HUDEP-2 (cell line): ENCODE results near the gene CACNG7.

ENCODE experiments used
- DNase-seq, 76 experiments: peaks; one replicate each; lab custom pipeline; 2025; ENCODE audit not compliant: unreplicated experiment in 76 of 76; lab: John Stamatoyannopoulos, UW

The CACNG7 gene

DNA sequence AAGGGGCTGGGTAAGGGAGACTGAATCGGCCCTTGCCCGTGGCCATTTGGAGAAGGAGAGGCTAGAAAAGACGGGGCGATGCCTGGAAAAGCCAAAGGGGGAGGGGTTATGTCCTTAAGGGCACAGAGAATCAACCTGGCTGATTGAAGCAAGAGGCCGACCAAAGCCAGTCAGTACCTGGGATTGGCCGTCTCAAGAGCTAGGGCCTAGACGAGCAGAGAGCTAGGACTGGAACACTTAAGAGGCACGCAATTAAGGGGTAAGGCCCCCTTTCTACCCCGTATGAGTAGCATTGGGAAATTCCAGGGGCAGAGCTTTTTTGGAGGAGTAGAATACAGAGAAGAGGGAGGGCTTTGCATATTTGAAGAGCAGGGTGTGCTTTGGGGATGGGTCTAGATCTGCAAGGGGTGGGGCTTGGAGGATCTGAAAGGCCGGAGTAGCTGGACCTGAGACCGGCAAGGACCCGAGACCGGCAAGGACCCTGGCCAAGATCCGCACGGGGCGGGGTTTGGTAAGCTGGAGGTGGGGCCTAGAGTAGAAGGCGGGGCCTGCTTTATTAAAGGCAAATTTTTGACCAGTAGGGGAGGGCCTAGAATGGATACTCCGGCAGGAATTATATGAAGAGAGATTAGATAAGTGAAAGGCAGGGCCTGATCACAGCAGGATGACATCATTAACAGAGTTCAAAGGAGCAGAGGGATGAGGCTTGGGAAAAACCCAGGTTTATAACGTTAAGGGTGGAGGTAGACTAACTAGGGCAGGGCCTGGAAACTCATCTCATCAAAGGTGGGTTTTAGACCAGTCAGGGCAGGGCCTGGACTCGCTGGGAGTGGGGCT lies 71.7 kb downstream of the CACNG7 start:
- no peak for DNase-seq

- no peak for DNase-seq
Observed at GRCh38 chr19:53981376-53981951, 72.4 kb downstream of the CACNG7 start.

DNA sequence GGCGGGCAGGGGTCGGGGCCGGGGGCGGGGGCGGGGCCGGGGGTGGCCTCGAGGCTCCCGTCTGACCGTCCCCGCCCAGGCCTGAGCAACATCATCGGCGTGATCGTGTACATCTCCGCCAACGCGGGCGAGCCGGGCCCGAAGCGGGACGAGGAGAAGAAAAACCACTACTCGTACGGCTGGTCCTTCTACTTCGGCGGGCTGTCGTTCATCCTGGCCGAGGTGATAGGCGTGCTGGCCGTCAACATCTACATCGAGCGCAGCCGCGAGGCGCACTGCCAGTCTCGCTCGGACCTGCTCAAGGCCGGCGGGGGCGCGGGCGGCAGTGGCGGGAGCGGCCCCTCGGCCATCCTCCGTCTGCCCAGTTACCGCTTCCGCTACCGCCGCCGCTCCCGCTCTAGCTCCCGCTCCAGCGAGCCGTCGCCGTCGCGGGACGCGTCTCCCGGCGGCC lies 72.9 kb downstream of the CACNG7 start:
- DNase-seq: peak in 1 of 76 experiments; percentile 4

GRCh38 chr19:53982611-53983010 lies 73.5 kb downstream of the CACNG7 start:
- peak in 53 of 76 experiments; percentile 3 to 69 (median 42) for DNase-seq

- no peak for DNase-seq
Observed at GRCh38 chr19:53983457-53984289, 74.6 kb downstream of the CACNG7 start.

DNA sequence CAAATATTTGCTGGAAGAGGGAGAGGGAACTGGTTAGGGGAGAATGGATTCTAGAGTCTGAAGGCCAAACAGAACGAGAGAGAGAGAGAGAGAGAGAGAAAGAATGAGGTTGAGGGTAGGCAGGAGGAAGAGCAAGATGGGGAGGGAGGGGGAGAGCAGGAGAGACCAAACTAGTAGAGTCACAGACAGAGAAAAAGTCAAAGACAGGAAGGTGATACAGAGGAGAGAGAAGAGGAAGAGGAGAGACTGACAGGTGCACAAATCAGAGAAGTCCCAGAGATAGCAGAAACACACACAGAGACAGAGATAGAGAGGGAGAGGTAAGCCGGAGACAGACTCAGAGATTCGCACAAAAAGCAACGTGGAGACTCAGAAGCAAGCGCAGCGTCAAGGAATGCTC lies 76.8 kb downstream of the CACNG7 start:
- no peak for DNase-seq

GRCh38 chr19:53988981-53989380 lies 79.9 kb downstream of the CACNG7 start:
- DNase-seq: no peak

GRCh38 chr19:53989600-53990533 lies 80.8 kb downstream of the CACNG7 start:
- no peak for DNase-seq

DNA sequence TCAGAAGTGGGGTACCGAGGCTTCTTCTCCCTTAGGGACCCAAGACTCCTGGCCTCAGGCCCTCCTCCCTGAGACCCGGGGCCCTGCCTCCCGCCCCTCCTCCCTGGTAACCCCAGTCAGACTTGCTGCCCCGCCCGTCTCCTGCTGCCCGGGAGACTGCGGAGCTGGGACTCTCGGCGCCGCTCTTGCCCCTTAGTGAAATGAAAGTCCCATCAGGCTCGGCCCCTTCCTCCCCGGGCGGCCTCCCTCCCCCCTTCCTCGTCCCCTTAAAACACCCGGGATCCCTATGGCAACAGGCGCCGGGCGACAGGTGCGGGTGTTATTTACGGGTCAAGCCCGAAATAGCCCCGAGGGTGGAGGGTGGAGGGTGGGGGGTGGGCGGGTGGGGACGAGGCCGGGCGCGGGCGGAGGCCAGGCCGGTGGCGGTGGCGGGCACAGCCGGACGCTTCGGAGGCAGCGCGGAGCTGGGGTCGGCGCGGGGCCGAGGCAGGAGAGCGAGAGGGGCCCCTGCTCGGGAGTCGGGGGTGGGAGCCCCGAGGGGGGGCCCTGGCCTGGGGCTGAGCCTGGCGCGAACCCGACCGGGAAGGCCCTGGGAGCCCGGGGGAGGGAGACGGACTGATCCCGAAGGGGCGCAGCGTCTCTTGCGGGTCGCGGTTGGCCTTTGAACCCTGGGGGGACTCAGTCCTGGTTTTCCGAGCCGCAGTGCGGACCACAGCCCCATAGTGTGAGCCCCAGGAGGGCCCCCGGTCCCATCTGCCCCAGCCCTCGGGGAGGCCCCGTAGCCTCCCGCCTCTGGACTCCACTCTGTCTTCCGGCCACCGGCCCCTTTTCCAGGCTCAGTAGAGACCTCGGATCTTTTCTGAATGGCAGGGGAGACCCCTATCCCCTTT lies 82.4 kb downstream of the CACNG7 start, which contains the start of gene CACNG6:
Gene CACNG6 (plus strand): TSS at position 414 of the 890 bp plus-strand sequence. CDS start 1,241 bp downstream, outside the sequence.
- no peak for DNase-seq

- DNase-seq: no peak
Observed at GRCh38 chr19:53992211-53992610, 83.1 kb downstream of the CACNG7 start.

- DNase-seq: no peak
Observed at GRCh38 chr19:53992815-53993214, 83.7 kb downstream of the CACNG7 start.

DNA sequence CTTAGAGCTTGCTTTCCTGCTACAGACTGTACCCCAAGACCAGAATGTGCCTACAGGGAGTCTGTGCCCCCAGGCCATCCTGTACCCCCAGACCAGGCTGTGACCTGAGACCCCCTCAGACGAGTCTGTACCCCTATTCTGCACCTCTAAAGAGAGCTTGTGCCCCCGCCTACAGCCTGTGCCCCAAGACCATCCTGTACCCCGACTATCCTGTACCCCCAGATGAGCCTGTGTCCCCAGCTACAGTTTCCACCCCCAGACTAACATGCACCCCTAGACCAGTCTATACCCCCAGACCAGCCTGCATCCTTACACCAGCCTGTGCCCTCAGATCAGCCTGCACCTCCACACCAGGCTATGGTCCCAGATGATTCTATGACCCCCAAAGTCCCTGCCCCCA lies 84.4 kb downstream of the CACNG7 start:
- DNase-seq: no peak
